NCI-H146 treated with DMSO at 0.1 percent for 48 hours (cell line): ENCODE measurements around the gene MAPK6.
"Not testable (repeated sequence)": the region's sequence is repeated elsewhere in the genome, so short reads cannot be mapped to it uniquely, and the experiment has no call there.

Experiments
- DNase-seq: peaks from one replicate; lab custom pipeline; 2025; ENCODE audit not compliant: unreplicated experiment; lab: John Stamatoyannopoulos, UW

The MAPK6 gene

DNA sequence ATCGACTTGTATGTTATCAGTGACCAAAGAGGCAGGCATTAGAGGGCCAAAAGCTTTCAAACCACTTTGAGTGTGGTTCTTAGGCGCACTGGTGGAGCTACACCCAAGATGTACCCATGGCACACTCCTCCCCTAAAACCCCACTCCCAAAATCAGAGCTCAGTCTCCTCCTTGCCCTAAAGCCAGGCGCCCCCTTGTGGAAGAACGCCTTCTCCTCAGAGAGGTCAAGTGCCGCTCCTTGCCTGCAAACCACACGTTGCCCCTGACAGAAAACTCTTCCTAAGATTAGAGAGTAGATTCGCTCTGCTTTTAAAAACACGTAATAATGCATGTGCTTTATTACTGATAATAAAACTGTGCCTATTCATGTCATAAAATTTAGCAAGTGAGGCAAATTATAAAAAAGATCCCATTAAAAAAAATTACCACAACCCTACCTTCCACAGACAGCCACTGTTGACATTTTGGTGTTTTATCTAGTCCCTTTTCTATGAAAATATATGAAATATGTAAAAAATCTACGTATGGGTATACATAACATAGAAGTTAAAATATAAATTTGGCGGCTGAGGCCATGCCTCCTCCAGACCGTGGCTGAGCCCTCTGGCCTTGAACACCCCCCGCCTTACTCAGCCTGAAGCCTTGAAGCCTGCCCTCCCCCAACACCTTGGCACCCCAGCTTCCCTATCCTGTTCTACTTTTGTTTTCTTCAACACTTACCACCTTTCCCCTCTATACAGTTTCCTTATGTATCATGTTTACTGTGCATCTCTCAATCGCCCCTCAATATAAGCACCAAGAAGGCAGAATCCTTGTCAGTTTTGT, 60.1 kb downstream of the MAPK6 start:
- DNase-seq = peak; percentile 20

DNA sequence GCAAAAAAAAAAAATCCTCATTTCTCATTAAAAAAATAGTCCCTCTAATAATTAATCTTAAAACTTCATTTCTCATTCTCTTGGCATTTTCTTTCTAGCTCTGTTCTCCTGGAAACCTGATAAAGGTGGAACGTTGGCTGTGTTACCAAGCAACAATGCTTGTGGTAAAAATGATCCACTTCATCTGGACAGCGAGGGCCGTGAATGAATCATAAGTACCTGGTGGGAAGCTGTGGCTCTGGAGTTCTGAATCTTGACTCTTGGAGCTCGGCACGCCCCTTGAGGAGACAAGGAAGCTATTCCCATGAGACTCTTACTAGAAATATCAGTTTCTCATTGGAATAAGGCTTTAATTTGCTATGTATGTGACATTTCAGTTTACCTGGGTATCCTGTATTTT, 61.0 kb downstream of the MAPK6 start:
- no peak for DNase-seq

DNA sequence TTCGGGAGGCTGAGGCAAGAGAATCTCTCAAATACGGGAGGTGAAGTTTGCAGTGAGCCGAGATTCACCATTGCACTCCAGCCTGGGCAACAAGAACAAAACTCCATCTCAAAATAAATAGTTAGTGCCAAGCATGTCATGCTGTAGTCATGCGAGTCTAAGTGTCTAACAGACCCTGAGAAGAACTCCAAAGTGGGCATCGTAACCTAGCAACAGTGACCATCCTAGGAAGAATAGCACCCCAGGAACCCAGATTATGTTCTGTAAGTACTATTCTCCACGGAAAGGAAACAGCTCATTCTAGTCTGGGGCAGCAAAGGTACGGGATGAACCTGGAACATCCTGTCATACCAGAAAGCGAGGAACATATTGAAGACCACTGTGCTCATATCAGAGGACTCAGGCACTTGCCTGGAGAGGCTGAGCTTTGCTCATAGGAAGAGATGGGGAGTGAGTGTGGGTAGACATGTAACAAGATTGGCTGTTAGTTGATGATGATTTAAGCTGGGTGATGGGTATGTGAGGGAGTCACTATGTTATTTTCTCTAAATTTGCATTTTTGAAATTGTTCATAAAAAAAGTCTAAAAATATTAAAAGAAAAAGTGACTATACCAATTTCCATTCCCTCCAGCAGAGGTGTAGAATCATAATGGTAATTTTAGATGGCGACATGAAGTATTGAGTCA, 61.8 kb downstream of the MAPK6 start:
- no peak for DNase-seq

DNA sequence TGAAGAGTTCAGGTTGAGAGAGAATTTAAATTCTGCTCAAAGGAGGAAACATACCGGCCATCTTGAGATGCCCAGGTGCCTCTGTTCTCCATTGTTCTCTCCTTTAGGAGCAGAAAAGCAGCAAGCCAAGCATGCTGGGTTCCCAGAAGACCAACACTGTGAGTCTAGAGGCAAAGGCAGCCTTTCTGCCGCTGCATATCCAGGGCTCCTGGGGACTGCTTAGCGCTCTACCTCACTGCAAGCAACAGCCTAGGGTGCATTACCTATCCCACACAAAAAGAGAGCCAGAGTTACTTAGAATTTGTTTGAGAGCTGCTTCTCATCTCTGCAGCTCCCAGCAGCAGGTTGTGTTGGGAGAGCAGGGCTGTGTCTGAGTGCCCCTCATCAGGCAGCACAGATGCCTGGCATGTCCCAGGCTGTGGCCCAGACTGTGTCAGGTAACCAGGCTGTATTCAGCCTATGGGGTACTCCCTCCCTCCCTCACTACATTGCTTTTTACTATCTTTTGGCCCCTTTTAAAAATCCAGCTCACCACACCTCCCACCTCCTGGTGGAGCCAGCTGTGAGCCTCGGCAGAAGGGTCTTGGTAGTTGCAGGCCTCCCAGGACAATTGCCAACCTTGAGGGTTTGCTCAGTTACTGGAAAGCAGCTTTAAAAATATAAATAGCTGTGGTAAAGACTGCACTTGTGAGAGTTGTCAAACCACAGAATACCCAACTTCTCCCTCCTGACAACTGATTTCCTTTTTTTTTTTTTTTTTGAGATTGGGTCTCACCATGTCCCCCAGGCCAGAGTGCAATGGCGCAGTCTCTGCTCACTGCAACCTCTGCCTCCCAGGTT, 63.4 kb downstream of the MAPK6 start:
- no peak for DNase-seq

- not testable (repeated sequence) for DNase-seq
Observed at GRCh38 chr15:52083037-52083359, 64.0 kb downstream of the MAPK6 start.

GRCh38 chr15:52083603-52084002, 64.6 kb downstream of the MAPK6 start:
- no peak for DNase-seq

GRCh38 chr15:52085299-52085698, 66.3 kb downstream of the MAPK6 start:
- DNase-seq = no peak

- DNase-seq = no peak
Observed at GRCh38 chr15:52086011-52086786, 67.2 kb downstream of the MAPK6 start.

- no peak for DNase-seq
Observed at GRCh38 chr15:52090193-52090592, 71.2 kb downstream of the MAPK6 start.

DNA sequence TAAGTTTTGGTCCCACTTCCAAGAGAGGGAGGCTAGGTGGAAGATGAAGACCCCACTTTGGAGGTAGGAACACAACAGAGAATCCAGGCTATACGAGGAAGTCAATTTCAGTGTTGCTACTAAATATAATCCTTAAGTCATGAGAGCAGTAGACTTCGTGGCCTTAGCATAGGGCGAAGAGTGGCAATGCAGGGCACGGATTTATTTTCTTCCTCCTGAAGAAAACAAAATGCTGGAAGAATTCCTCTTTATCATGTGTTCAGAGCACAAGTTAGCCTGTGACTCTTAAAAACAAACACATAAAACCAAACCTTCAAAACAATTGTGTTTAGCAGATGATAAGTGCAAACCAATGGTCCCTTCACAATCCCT, 74.1 kb downstream of the MAPK6 start:
- no peak for DNase-seq

GRCh38 chr15:52093539-52094510, 74.8 kb downstream of the MAPK6 start:
- DNase-seq = no peak

GRCh38 chr15:52094811-52095584, 76.0 kb downstream of the MAPK6 start:
- no peak for DNase-seq

DNA sequence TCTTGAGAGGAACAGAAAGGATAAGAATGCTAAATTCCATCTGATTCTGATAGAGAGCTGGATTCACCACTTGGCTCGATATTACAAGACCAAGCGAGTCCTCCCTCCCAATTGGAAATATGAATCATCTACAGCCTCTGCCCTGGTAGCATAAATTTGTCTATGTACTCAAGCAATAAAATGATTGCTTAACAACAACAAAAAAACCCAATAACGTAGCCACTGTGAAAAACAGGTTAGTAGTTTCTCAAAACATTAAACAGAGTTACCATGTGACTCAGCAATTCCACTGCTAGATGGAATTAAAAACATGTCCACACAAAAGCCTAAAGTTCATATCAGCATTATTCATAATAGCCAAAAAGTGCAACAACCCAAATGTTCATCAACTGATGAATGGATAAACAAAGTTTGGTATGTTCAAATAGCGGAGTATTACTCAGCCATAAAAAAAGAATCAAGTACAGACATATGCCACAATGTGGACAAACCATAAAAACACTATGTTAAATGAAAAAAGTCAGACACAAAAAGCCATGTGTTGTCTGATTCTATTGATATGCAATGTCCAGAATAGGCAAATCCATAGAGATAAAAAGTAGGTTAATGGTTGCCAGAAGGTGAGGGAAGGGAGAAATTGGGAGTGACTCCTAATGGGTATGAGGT, 76.7 kb downstream of the MAPK6 start:
- no peak for DNase-seq

GRCh38 chr15:52096536-52096935, 77.5 kb downstream of the MAPK6 start:
- DNase-seq = not testable (repeated sequence)

- no peak for DNase-seq
Observed at GRCh38 chr15:52097180-52097579, 78.2 kb downstream of the MAPK6 start.

DNA sequence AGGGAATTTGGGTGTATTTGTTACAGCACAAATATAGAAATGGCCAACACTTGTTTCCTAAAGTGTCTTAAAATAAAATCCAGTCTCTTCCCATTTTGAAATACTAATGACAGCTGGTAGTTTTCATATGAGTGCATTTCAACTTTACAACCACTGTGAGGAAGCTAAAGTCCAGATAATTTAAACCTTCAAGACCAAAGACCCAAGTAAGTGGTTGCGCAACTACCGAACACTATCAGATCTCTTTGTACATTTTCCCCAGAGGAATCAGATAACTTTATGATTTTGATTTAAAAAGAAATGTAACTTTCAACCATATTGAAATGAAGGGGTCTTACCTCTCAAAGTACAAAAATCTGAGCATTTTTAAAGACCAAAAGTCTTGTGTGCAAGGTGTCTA, 79.3 kb downstream of the MAPK6 start:
- DNase-seq = no peak

- DNase-seq = no peak
Observed at GRCh38 chr15:52099651-52100272, 80.7 kb downstream of the MAPK6 start.

DNA sequence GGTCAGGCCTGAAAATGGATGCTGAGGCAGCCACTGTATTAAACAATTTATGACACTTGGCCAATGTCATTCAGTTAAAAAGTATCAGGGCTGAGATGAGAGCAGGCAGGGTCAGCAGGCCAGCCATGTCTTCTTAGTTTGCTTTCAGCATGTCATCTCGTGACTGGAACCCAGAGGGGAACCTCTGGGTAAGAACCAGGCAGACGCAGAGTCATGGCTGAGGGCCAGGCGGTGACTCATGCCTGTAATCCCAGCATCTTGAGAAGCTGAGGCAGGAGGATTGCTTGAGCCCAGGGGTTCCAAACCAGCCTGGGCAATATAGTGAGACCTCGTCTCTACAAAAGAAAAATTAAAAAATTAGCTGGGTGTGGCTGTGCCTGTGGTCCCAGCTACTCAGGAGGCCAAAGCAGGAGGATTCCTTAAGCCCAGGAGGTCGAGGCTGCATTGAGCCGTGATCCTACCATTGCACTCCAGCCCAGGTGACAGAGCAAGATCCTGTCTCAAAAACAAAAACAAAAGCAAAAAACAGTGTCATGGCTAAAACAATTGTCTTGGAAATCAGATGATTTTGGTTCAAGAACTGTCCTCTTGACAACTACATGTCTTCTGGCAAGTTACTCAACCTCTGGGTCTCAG, 81.9 kb downstream of the MAPK6 start:
- no peak for DNase-seq
